Activated CD8-positive, alpha-beta memory T cell treated with anti-CD3 and anti-CD28 coated beads, Interleukin-2, amount 50 U/mL, for 1 hour (primary cell): ENCODE measurements around the gene DBH.

ENCODE experiments used
- DNase-seq: peaks from one replicate; pipeline ENCODE4 v3.0.0-alpha.2; 2020; ENCODE audit errors: extremely low read depth

The DBH gene

GRCh38 chr9:133604214-133604613 lies 31.9 kb upstream of the DBH start:
- DNase-seq, result no peak

GRCh38 chr9:133604856-133605255 lies 31.3 kb upstream of the DBH start:
- no peak for DNase-seq

- DNase-seq, result no peak
Measured at GRCh38 chr9:133605446-133605845, 30.7 kb upstream of the DBH start.

GRCh38 chr9:133605856-133606707 lies 30.1 kb upstream of the DBH start:
- DNase-seq, result no peak

GRCh38 chr9:133606708-133607025 lies 29.5 kb upstream of the DBH start:
- no peak for DNase-seq

GRCh38 chr9:133607381-133607780 lies 28.8 kb upstream of the DBH start:
- no peak for DNase-seq

GRCh38 chr9:133607976-133608375 lies 28.2 kb upstream of the DBH start:
- no peak for DNase-seq

GRCh38 chr9:133608382-133608781 lies 27.8 kb upstream of the DBH start:
- no peak for DNase-seq

GRCh38 chr9:133608889-133609288 lies 27.3 kb upstream of the DBH start:
- no peak for DNase-seq

GRCh38 chr9:133609311-133610098 lies 26.7 kb upstream of the DBH start, which contains the start of gene FAM163B:
Gene FAM163B, minus strand, starts transcription at chr9:133609389. Its CDS starts 29,166 bp downstream, at chr9:133580223.
- no peak for DNase-seq

- no peak for DNase-seq
Measured at GRCh38 chr9:133610845-133611244, 25.3 kb upstream of the DBH start.

GRCh38 chr9:133612051-133612450 lies 24.1 kb upstream of the DBH start:
- no peak for DNase-seq

- DNase-seq, result no peak
Measured at GRCh38 chr9:133612816-133613215, 23.3 kb upstream of the DBH start.

- DNase-seq, result no peak
Measured at GRCh38 chr9:133613432-133613831, 22.7 kb upstream of the DBH start.

- no peak for DNase-seq
Measured at GRCh38 chr9:133614056-133614455, 22.1 kb upstream of the DBH start.

GRCh38 chr9:133614678-133615077 lies 21.5 kb upstream of the DBH start:
- DNase-seq, result no peak

- DNase-seq, result no peak
Measured at GRCh38 chr9:133615186-133615585, 21.0 kb upstream of the DBH start.

- no peak for DNase-seq
Measured at GRCh38 chr9:133615606-133616188, 20.5 kb upstream of the DBH start.

- no peak for DNase-seq
Measured at GRCh38 chr9:133616643-133617405, 19.3 kb upstream of the DBH start.

- no peak for DNase-seq
Measured at GRCh38 chr9:133618726-133619125, 17.4 kb upstream of the DBH start.

GRCh38 chr9:133619791-133620190 lies 16.4 kb upstream of the DBH start:
- peak; percentile 36 for DNase-seq

- DNase-seq, result no peak
Measured at GRCh38 chr9:133621725-133622267, 14.4 kb upstream of the DBH start.
